NB4 (cell line): ENCODE measurements around the gene SPEM1.

ENCODE experiments used
- CTCF ChIP-seq: IDR thresholded peaks from one replicate; pipeline ENCODE4 v1.5.1; 2012; ENCODE audit warnings: low read depth, low read length
- MYC ChIP-seq: IDR thresholded peaks from 2 replicates; pipeline ENCODE4 v1.6.1; 2011; ENCODE audit warnings: low read depth, low read length
- POLR2A ChIP-seq: IDR thresholded peaks from 2 replicates; pipeline ENCODE4 v1.6.1; 2011; ENCODE audit warnings: mild to moderate bottlenecking; ENCODE audit not compliant: insufficient read length; ENCODE audit errors: extremely low read depth

- TF ChIP-seq CTCF (no peak), POLR2A (no peak), MYC (no peak)
These were observed 49.3 kb upstream of the SPEM1 start for GRCh38 chr17:7370853-7371252.
